H1 (cell line): ENCODE results near the gene SPATS2. TPM values are rescaled to one million over a fixed set of nuclear protein-coding genes. Genes with fewer than 3 reads are reported as not detected.

ENCODE experiments used
- CTCF ChIA-PET: fragments of 300-600 bp; sonication (Branson Sonifier 250); formaldehyde crosslinking; loops from one replicate; lab custom pipeline; 2021; ENCODE audit not compliant: partially characterized antibody; lab: Charles Lee
- POLR2A ChIA-PET: fragments of 300-600 bp; sonication (Branson Sonifier 250); formaldehyde crosslinking; loops from one replicate; lab custom pipeline; 2021; ENCODE audit warnings: inconsistent platforms; ENCODE audit not compliant: partially characterized antibody; lab: Charles Lee
- DNase-seq, 2 experiments: peaks; one replicate each; pipeline versions ENCODE4 v3.0.0 to v3.0.0-alpha.2; 2010 to 2022; ENCODE audit warnings: low spot score in 2 of 2, low read depth in 1 of 2, mixed read lengths in 1 of 2
- FAIRE-seq: peaks from 2 replicates; lab custom pipeline; 2011; peaks lifted over from hg19 to GRCh38; lab: Jason Lieb, UNC
- H2AFZ ChIP-seq: 2 replicates; pipeline ENCODE4 v1.8.1; 2012; ENCODE audit warnings: low read length, inconsistent platforms
- H2AK5ac ChIP-seq: 2 replicates; pipeline ENCODE4 v1.6.1; 2013; ENCODE audit warnings: low read depth, low read length
- H2BK120ac ChIP-seq: replicated peaks from 2 replicates; pipeline ENCODE3; 2013; ENCODE audit warnings: low read depth, low read length, inconsistent platforms
- H2BK12ac ChIP-seq: 2 replicates; pipeline ENCODE4 v1.6.1; 2013; ENCODE audit warnings: low read depth, low read length
- H2BK15ac ChIP-seq: 2 replicates; pipeline ENCODE4 v1.6.1; 2013; ENCODE audit warnings: low read length
- H2BK20ac ChIP-seq: 2 replicates; pipeline ENCODE4 v1.6.1; 2013; ENCODE audit warnings: low read length
- H2BK5ac ChIP-seq: 2 replicates; pipeline ENCODE4 v1.6.1; 2013; ENCODE audit warnings: low read depth, low read length
- H3K14ac ChIP-seq: 2 replicates; pipeline ENCODE4 v1.6.1; 2013; ENCODE audit warnings: inconsistent platforms; ENCODE audit not compliant: insufficient read length
- H3K18ac ChIP-seq: 2 replicates; pipeline ENCODE4 v1.6.1; 2013; ENCODE audit warnings: low read length; ENCODE audit errors: extremely low read depth
- H3K23ac ChIP-seq: 2 replicates; pipeline ENCODE4 v1.6.1; 2013; ENCODE audit warnings: inconsistent platforms; ENCODE audit not compliant: insufficient read length
- H3K23me2 ChIP-seq: 2 replicates; pipeline ENCODE4 v1.6.1; 2013; ENCODE audit warnings: low read depth, low read length
- H3K27ac ChIP-seq: 2 replicates; pipeline ENCODE4 v1.6.1; 2011; ENCODE audit warnings: low read depth, low read length, inconsistent platforms
- H3K27me3 ChIP-seq, 4 experiments: replicated peaks in 1 of 4; 1 replicate in 1 of 4; 2 replicates in 3 of 4; pipeline versions ENCODE4 v1.6.1 to v1.8.1; 2011 to 2013; ENCODE audit warnings: low read length in 3 of 4, mild to moderate bottlenecking in 3 of 4, inconsistent platforms in 2 of 4, mixed read lengths in 2 of 4, moderate library complexity in 1 of 4; ENCODE audit not compliant: control insufficient read depth in 3 of 4, insufficient read depth in 3 of 4; ENCODE audit errors: extremely low read depth in 1 of 4
- H3K36me3 ChIP-seq, 4 experiments: 2 replicates each; pipeline versions ENCODE4 v1.6.1 to v1.8.1; 2011 to 2013; ENCODE audit warnings: mild to moderate bottlenecking in 4 of 4, low read length in 3 of 4, moderate library complexity in 2 of 4, control low read depth in 1 of 4, inconsistent platforms in 1 of 4; ENCODE audit not compliant: insufficient read depth in 4 of 4, control insufficient read depth in 2 of 4
- H3K4ac ChIP-seq: replicated peaks from 2 replicates; pipeline ENCODE3; 2013; ENCODE audit warnings: low read length, low read depth, mixed read lengths, inconsistent platforms; ENCODE audit not compliant: insufficient read length
- H3K4me1 ChIP-seq, 4 experiments: replicated peaks in 1 of 4; 1 replicate in 1 of 4; 2 replicates in 3 of 4; pipeline versions ENCODE4 v1.6.1 to v1.8.1; 2011 to 2013; ENCODE audit warnings: low read length in 3 of 4, inconsistent platforms in 2 of 4, mixed read lengths in 1 of 4; ENCODE audit not compliant: insufficient read depth in 4 of 4, control insufficient read depth in 3 of 4
- H3K4me2 ChIP-seq, 2 experiments: 2 replicates each; pipeline versions ENCODE4 v1.6.1 to v1.8.1; 2011 to 2013; ENCODE audit warnings: low read depth in 2 of 2, low read length in 2 of 2, control low read depth in 1 of 2, inconsistent platforms in 1 of 2, mild to moderate bottlenecking in 1 of 2; ENCODE audit not compliant: insufficient read depth in 1 of 2
- H3K4me3 ChIP-seq, 4 experiments: fragments of 200-600, 300-600 bp in 1 of 4; sonication (generic), shearing (Covaris generic), sonication (Bioruptor Twin) in 1 of 4; 2 replicates each; pipeline versions ENCODE4 v1.5.1 to v1.8.1; 2011 to 2016; ENCODE audit warnings: low read length in 4 of 4, low read depth in 3 of 4, control low read depth in 2 of 4, inconsistent platforms in 2 of 4, mild to moderate bottlenecking in 2 of 4, mixed read lengths in 1 of 4, moderate library complexity in 1 of 4; ENCODE audit not compliant: insufficient read depth in 2 of 4; ENCODE audit errors: extremely low read depth in 1 of 4
- H3K56ac ChIP-seq: replicated peaks from 2 replicates; pipeline ENCODE3; 2013; ENCODE audit warnings: low read depth, mild to moderate bottlenecking, mixed read lengths, low read length, inconsistent platforms; ENCODE audit not compliant: insufficient read length
- H3K79me1 ChIP-seq: 2 replicates; pipeline ENCODE4 v1.6.1; 2013; ENCODE audit warnings: low read depth, low read length, control low read depth
- H3K79me2 ChIP-seq, 2 experiments: 2 replicates each; pipeline versions ENCODE4 v1.6.1 to v1.8.1; 2012 to 2013; ENCODE audit warnings: low read length in 2 of 2, mild to moderate bottlenecking in 2 of 2, inconsistent platforms in 1 of 2; ENCODE audit not compliant: insufficient read depth in 2 of 2, control insufficient read depth in 1 of 2
- H3K9ac ChIP-seq, 4 experiments: replicated peaks in 1 of 4; 1 replicate in 1 of 4; 2 replicates in 3 of 4; pipeline versions ENCODE4 v1.6.1 to v1.8.1; 2011 to 2013; ENCODE audit warnings: low read depth in 3 of 4, low read length in 3 of 4, control low read depth in 2 of 4, mild to moderate bottlenecking in 2 of 4, moderate library complexity in 2 of 4, inconsistent platforms in 1 of 4; ENCODE audit errors: extremely low read depth in 1 of 4
- H3K9me3 ChIP-seq, 2 experiments: 2 replicates each; pipeline versions ENCODE4 v1.6.1 to v1.8.1; 2012 to 2013; ENCODE audit warnings: mild to moderate bottlenecking in 2 of 2, moderate library complexity in 2 of 2, control low read depth in 1 of 2, inconsistent platforms in 1 of 2, low read depth in 1 of 2, low read length in 1 of 2, mixed read lengths in 1 of 2; ENCODE audit not compliant: insufficient read depth in 2 of 2
- H4K20me1 ChIP-seq, 2 experiments: replicated peaks in 1 of 2; 2 replicates each; pipeline versions ENCODE3 to v1.8.1; 2011 to 2013; ENCODE audit warnings: inconsistent platforms in 2 of 2, low read length in 2 of 2, mild to moderate bottlenecking in 1 of 2; ENCODE audit not compliant: insufficient read depth in 2 of 2, control insufficient read depth in 1 of 2
- H4K5ac ChIP-seq: 2 replicates; pipeline ENCODE4 v1.6.1; 2013; ENCODE audit warnings: low read length, low read depth, mixed read lengths, inconsistent platforms; ENCODE audit not compliant: insufficient read length
- H4K8ac ChIP-seq: 2 replicates; pipeline ENCODE4 v1.8.0; 2013; ENCODE audit warnings: mild to moderate bottlenecking, moderate library complexity, low read length, inconsistent platforms; ENCODE audit not compliant: insufficient read depth; ENCODE audit errors: extremely low read depth
- H4K91ac ChIP-seq: replicated peaks from 2 replicates; pipeline ENCODE3; 2013; ENCODE audit warnings: low read length, mixed read lengths, inconsistent platforms; ENCODE audit not compliant: insufficient read length
- BCL11A ChIP-seq, 2 experiments: IDR thresholded peaks; one replicate each; pipeline ENCODE4 v1.6.1; 2011; ENCODE audit warnings: low read depth in 2 of 2, low read length in 2 of 2, mild to moderate bottlenecking in 2 of 2
- EP300 ChIP-seq, 2 experiments: IDR thresholded peaks; 1 replicate in 1 of 2; 2 replicates in 1 of 2; pipeline ENCODE4 v1.6.1; 2011 to 2012; ENCODE audit warnings: low read depth in 2 of 2, low read length in 2 of 2, mild to moderate bottlenecking in 2 of 2, borderline replicate concordance in 1 of 2, inconsistent platforms in 1 of 2, moderate library complexity in 1 of 2
- GABPA ChIP-seq: IDR thresholded peaks from 2 replicates; pipeline ENCODE4 v1.6.1; 2011; ENCODE audit warnings: mild to moderate bottlenecking, low read length, moderate library complexity, borderline replicate concordance; ENCODE audit not compliant: insufficient read depth
- MAFK ChIP-seq: IDR thresholded peaks from 2 replicates; pipeline ENCODE4 v1.6.1; 2012; ENCODE audit warnings: low read depth, mild to moderate bottlenecking, improper control_type of control experiment, low read length
- RFX5 ChIP-seq: IDR thresholded peaks from 2 replicates; pipeline ENCODE4 v1.6.1; 2011; ENCODE audit warnings: low read depth, low read length, improper control_type of control experiment, borderline replicate concordance
- SIN3A ChIP-seq, 2 experiments: IDR thresholded peaks in 1 of 2; conservative IDR thresholded peaks in 1 of 2; 2 replicates each; pipeline ENCODE4 v1.6.1; 2011 to 2012; ENCODE audit warnings: low read length in 2 of 2, improper control_type of control experiment in 1 of 2, low read depth in 1 of 2, mild to moderate bottlenecking in 1 of 2
- SUZ12 ChIP-seq: fragments of 200-600 bp; sonication (generic); IDR thresholded peaks from 2 replicates; pipeline ENCODE4 v1.6.1; 2012; ENCODE audit warnings: mild to moderate bottlenecking, inconsistent platforms, low read length, moderate library complexity, mixed read lengths
- TAF1 ChIP-seq: IDR thresholded peaks from 2 replicates; pipeline ENCODE4 v1.6.1; 2011; ENCODE audit warnings: mild to moderate bottlenecking, low read depth, low read length
- TEAD4 ChIP-seq: IDR thresholded peaks from 2 replicates; pipeline ENCODE4 v1.6.1; 2012; ENCODE audit warnings: low read depth, low read length, inconsistent platforms, mixed read lengths
- WGBS, 2 experiments: shearing (Covaris generic) in 1 of 2; methylation state at CpG; one replicate each; pipeline versions ENCODE4 v1.1.6 to v1.1.7; 2013 to 2015; ENCODE audit warnings: low lambda C conversion rate in 2 of 2, mixed read lengths in 2 of 2, inconsistent platforms in 1 of 2, low coverage in 1 of 2, missing lambda C conversion rate in 1 of 2; ENCODE audit not compliant: insufficient replicate concordance in 2 of 2, insufficient coverage in 1 of 2, insufficient read length in 1 of 2; ENCODE audit errors: extremely low coverage in 1 of 2, missing lambda C conversion rate in 1 of 2; 5-methylcytosine and 5-hydroxymethylcytosine counted together
- polyA plus RNA-seq, 7 experiments: library from polyadenylated mRNA; depleted of rRNA in 3 of 7; stranded (reverse) in 5 of 7; unstranded in 2 of 7; fragments of >200 nt in 5 of 7; fragments of 200-250 nt in 2 of 7; gene quantifications; 1 replicate in 5 of 7; 2 replicates in 1 of 7; 4 replicates in 1 of 7; pipeline versions ENCODE4 v1.2.1 to v1.2.3, GENCODE V29; 2011 to 2013; ENCODE audit warnings: missing spikeins in 2 of 7, mixed read lengths in 2 of 7
- total RNA-seq: library from RNA; stranded (reverse); fragmentation: NEBNext Ultra II Directional; extraction: Animal tissue kit (Norgen Biotek cat#: 25700); gene quantifications from 2 replicates; pipeline ENCODE4 v1.2.1, GENCODE V29; 2021
- TF ChIP-seq, protein P1 (sequence below): IDR thresholded peaks from 2 replicates; pipeline ENCODE4 v1.6.1; 2011; ENCODE audit warnings: low read depth, mild to moderate bottlenecking, low read length; ENCODE audit not compliant: insufficient read depth
- TF ChIP-seq, protein P2 (sequence below): IDR thresholded peaks from 2 replicates; pipeline ENCODE4 v1.6.1; 2012; ENCODE audit warnings: low read length, inconsistent platforms

The SPATS2 gene
- total and polyA plus RNA-seq, 2 of the 8 experiments (the other 6 are each of a cell fraction or from before 2014, with no cell fraction given): 19.2 to 24.5 TPM

DNA sequence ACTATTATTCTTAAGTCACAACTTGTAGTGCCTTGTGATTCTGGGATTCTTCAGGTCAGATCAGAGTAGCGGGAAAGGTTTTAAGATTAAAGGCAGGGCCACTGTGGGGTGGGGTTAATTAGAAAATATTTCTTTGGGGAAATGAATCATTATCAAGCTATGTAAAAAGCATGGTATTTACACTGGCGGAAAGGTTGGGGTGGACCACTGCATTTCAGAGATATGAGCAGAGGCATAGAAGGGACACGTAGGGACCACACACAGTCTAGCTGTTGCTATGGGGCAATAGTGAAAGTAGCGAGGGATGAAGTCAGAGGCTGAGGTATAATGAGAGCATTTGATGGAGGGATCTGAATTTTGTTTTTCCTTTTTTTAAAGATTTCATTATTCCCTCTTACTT lies 139.9 kb downstream of the SPATS2 start:
- H2BK12ac ChIP-seq: no peak overlapping the region
- CTCF ChIA-PET: interaction anchor here (0.9 to 18.6 kb wide), 3 partner anchors 46 to 149 kb away, joined by 3 to 538 read pairs (median 9); partner anchors contain the start of genes DNAJC22 and SPATS2
- POLR2A ChIA-PET: interaction anchor here (0.6 kb wide), 1 partner anchor 661 kb away, joined by 3 read pairs; no protein-coding TSS in a partner anchor
- TF ChIP-seq EP300 (IDR thresholded peaks at IDR 0.05; ENCODE audit: borderline replicate concordance in 1 of 2, low read depth in 2 of 2, low read length in 2 of 2) (no peak), BCL11A (IDR thresholded peaks at IDR 0.05; ENCODE audit: low read depth in 2 of 2, low read length in 2 of 2) (no peak), SUZ12 (no peak), TAF1 (no peak), GABPA (no peak), MAFK (no peak), RFX5 (no peak), SIN3A (conservative IDR thresholded peaks at IDR 0.05 in 1 of 2, IDR thresholded peaks at IDR 0.05 in 1 of 2; ENCODE audit: low read depth in 1 of 2, low read length in 2 of 2) (no peak), TEAD4 (no peak)
- TF ChIP-seq, protein P1, sequence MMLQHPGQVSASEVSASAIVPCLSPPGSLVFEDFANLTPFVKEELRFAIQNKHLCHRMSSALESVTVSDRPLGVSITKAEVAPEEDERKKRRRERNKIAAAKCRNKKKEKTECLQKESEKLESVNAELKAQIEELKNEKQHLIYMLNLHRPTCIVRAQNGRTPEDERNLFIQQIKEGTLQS: no peak
- TF ChIP-seq, protein P2, sequence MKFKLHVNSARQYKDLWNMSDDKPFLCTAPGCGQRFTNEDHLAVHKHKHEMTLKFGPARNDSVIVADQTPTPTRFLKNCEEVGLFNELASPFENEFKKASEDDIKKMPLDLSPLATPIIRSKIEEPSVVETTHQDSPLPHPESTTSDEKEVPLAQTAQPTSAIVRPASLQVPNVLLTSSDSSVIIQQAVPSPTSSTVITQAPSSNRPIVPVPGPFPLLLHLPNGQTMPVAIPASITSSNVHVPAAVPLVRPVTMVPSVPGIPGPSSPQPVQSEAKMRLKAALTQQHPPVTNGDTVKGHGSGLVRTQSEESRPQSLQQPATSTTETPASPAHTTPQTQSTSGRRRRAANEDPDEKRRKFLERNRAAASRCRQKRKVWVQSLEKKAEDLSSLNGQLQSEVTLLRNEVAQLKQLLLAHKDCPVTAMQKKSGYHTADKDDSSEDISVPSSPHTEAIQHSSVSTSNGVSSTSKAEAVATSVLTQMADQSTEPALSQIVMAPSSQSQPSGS: no peak

More for the DNA sequence above, 139.9 kb downstream of the SPATS2 start:
- no peaks in the 10 kb centered on the region for H3K27me3 ChIP-seq
- H3K4ac ChIP-seq: no peak overlapping the region
- H3K4me2 ChIP-seq: no peak overlapping the region
- H2AFZ ChIP-seq: no peak overlapping the region
- H3K56ac ChIP-seq: no peak overlapping the region
- no peak overlapping the region for H4K91ac ChIP-seq
- H3K4me1 ChIP-seq: no peaks in the 10 kb centered on the region
- DNase-seq (no peak), FAIRE-seq (no peak)
- H3K23me2 ChIP-seq: no peaks in the 10 kb centered on the region
- H2BK20ac ChIP-seq: no peak overlapping the region
- peaks cover 0 to under 1% (median 0%) of the 10 kb centered on the region in 4 experiments; a peak in 1 of 8 replicates for H3K36me3 ChIP-seq
- H3K4me3 ChIP-seq: no peak overlapping the region
- no peak overlapping the region for H2BK15ac ChIP-seq
- no peaks in the 10 kb centered on the region for H3K9me3 ChIP-seq
- H3K27ac ChIP-seq: no peak overlapping the region
- H2AK5ac ChIP-seq: no peak overlapping the region
- H4K8ac ChIP-seq: no peak overlapping the region
- no peaks in the 10 kb centered on the region for H4K20me1 ChIP-seq
- H3K9ac ChIP-seq: no peak overlapping the region
- H3K18ac ChIP-seq: no peak overlapping the region
- WGBS, 2 experiments: 98% methylated on average over 4 of the region's 4 CpGs; no CpG with 5 or more reads in 1 of the 2 experiments
- H2BK120ac ChIP-seq: no peak overlapping the region
- H3K14ac ChIP-seq: no peak overlapping the region
- H4K5ac ChIP-seq: no peak overlapping the region
- no peaks in the 10 kb centered on the region for H3K79me2 ChIP-seq
- H3K79me1 ChIP-seq: no peaks in the 10 kb centered on the region
- H2BK5ac ChIP-seq: no peak overlapping the region
- H3K23ac ChIP-seq: no peak overlapping the region
